NOMO-1 treated with dmso at 0.1 percent for 144 hours (cell line): ENCODE measurements around the gene PPP1R7.
"Not testable (repeated sequence)": the region's sequence is repeated elsewhere in the genome, so short reads cannot be mapped to it uniquely, and the experiment has no call there.

ENCODE experiments used
- DNase-seq: peaks from one replicate; lab custom pipeline; 2025; ENCODE audit not compliant: unreplicated experiment; lab: John Stamatoyannopoulos, UW

PPP1R7 gene

GRCh38 chr2:241149925-241150659 is at the start of gene PPP1R7:
Gene PPP1R7, plus strand, starts transcription at chr2:241150467. Its CDS starts 29 bp downstream, at chr2:241150496.
- DNase-seq = peak; percentile 96

- DNase-seq = peak; percentile 75
Observed at GRCh38 chr2:241102239-241102803, 47.9 kb upstream of the PPP1R7 start, which contains the start of gene MTERF4. Gene MTERF4, minus strand, starts transcription at chr2:241102287. Its CDS starts 14 bp downstream, at chr2:241102273.

GRCh38 chr2:241103176-241103595 is 47.1 kb upstream of the PPP1R7 start:
- no peak for DNase-seq

GRCh38 chr2:241104611-241105010 is 45.7 kb upstream of the PPP1R7 start:
- DNase-seq = not testable (repeated sequence)

GRCh38 chr2:241105641-241106040 is 44.6 kb upstream of the PPP1R7 start:
- no peak for DNase-seq

GRCh38 chr2:241107031-241107783 is 43.1 kb upstream of the PPP1R7 start:
- DNase-seq = no peak

GRCh38 chr2:241108271-241109209 is 41.7 kb upstream of the PPP1R7 start:
- no peak for DNase-seq

GRCh38 chr2:241109210-241110088 is 40.8 kb upstream of the PPP1R7 start:
- no peak for DNase-seq

- DNase-seq = no peak
Observed at GRCh38 chr2:241110089-241110606, 40.1 kb upstream of the PPP1R7 start.

GRCh38 chr2:241110607-241111439 is 39.4 kb upstream of the PPP1R7 start:
- no peak for DNase-seq

- no peak for DNase-seq
Observed at GRCh38 chr2:241111440-241111805, 38.8 kb upstream of the PPP1R7 start.

- no peak for DNase-seq
Observed at GRCh38 chr2:241112046-241112445, 38.2 kb upstream of the PPP1R7 start.

GRCh38 chr2:241112592-241112991 is 37.7 kb upstream of the PPP1R7 start:
- DNase-seq = no peak

- no peak for DNase-seq
Observed at GRCh38 chr2:241114836-241115235, 35.4 kb upstream of the PPP1R7 start.

- no peak for DNase-seq
Observed at GRCh38 chr2:241115361-241115760, 34.9 kb upstream of the PPP1R7 start.

- no peak for DNase-seq
Observed at GRCh38 chr2:241116606-241117560, 33.4 kb upstream of the PPP1R7 start.

GRCh38 chr2:241118737-241119505 is 31.3 kb upstream of the PPP1R7 start:
- no peak for DNase-seq
